Measurements from ENCODE around the gene FGF2. TPM values are rescaled to one million over a fixed set of nuclear protein-coding genes. Genes with fewer than 3 reads are reported as not detected.
"Not testable (repeated sequence)": the region's sequence is repeated elsewhere in the genome, so short reads cannot be mapped to it uniquely, and the experiment has no call there.

Gene FGF2
- total RNA-seq, 1 donor from 2014 or later, result 26.1 TPM

GRCh38 chr4:122928930-122929329 is 102.3 kb downstream of the FGF2 start:
- Mint-ChIP-seq H3K9me3 (ENCODE audit: unreplicated experiment) (no peaks in the 10 kb centered on the region), H3K4me1 (ENCODE audit: unreplicated experiment) (no peaks in the 10 kb centered on the region), H3K4me3 (ENCODE audit: unreplicated experiment) (no peak overlapping the region), H3K27ac (ENCODE audit: unreplicated experiment) (no peak overlapping the region), H3K27me3 (ENCODE audit: unreplicated experiment) (no peaks in the 10 kb centered on the region), H3K36me3 (ENCODE audit: low read depth, unreplicated experiment) (peaks cover 4% of the 10 kb centered on the region)
- no peak for TF ChIP-seq CTCF (IDR thresholded peaks at IDR 0.05; ENCODE audit: unreplicated experiment)
- no peak for DNase-seq (ENCODE audit: low spot score)

GRCh38 chr4:122930862-122931261 is 104.2 kb downstream of the FGF2 start:
- H3K4me1 Mint-ChIP-seq (ENCODE audit: unreplicated experiment), result no peaks in the 10 kb centered on the region
- H3K4me3 Mint-ChIP-seq (ENCODE audit: unreplicated experiment), result no peak overlapping the region
- TF ChIP-seq CTCF (IDR thresholded peaks at IDR 0.05; ENCODE audit: unreplicated experiment), result peak; percentile 70
- DNase-seq (ENCODE audit: low spot score), result no peak
- H3K9me3 Mint-ChIP-seq (ENCODE audit: unreplicated experiment), result no peaks in the 10 kb centered on the region
- H3K36me3 Mint-ChIP-seq (ENCODE audit: low read depth, unreplicated experiment), result peaks cover 4% of the 10 kb centered on the region
- no peaks in the 10 kb centered on the region for H3K27me3 Mint-ChIP-seq (ENCODE audit: unreplicated experiment)
- H3K27ac Mint-ChIP-seq (ENCODE audit: unreplicated experiment), result no peak overlapping the region

DNA sequence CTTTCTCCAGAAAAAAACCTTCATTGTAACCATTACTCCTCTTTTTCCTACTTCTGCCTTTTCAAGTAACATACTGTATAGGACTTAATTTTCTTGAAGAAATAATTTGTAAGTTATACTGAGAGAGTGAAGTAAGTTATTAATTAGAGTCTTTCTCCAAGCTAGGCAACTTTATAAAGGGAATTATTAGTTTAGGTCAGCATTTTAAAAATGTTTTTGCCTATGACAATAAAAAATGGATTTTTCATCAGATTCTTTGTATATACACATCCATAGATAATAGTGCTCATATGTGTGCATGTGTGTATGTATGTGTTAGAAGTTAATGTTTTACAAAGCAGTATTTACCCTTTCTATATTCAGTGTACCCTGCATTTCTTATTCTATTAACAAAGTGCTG is 106.1 kb downstream of the FGF2 start:
- Mint-ChIP-seq H3K4me1 (ENCODE audit: unreplicated experiment) (no peaks in the 10 kb centered on the region), H3K27me3 (ENCODE audit: unreplicated experiment) (no peaks in the 10 kb centered on the region), H3K9me3 (ENCODE audit: unreplicated experiment) (no peaks in the 10 kb centered on the region), H3K27ac (ENCODE audit: unreplicated experiment) (no peak overlapping the region), H3K4me3 (ENCODE audit: unreplicated experiment) (peak overlapping the region; percentile 5), H3K36me3 (ENCODE audit: low read depth, unreplicated experiment) (peaks cover 4% of the 10 kb centered on the region)
- no peak for TF ChIP-seq CTCF (IDR thresholded peaks at IDR 0.05; ENCODE audit: unreplicated experiment)
- DNase-seq (ENCODE audit: low spot score), result no peak

DNA sequence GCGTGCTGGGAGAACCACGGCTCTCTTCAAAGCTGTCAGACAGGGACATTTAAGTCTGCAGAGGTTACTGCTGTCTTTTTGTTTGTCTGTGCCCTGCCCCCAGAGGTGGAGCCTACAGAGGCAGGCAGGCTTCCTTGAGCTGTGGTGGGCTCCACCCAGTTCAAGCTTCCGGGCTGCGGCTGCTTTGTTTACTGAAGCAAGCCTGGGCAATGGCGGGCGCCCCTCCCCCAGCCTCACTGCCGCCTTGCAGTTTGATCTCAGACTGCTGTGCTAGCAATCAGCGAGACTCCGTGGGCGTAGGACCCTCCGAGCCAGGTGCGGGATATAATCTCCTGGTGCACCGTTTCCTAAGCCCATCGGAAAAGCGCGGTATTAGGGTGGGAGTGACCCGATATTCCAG is 118.5 kb downstream of the FGF2 start:
- H3K36me3 Mint-ChIP-seq (ENCODE audit: low read depth, unreplicated experiment), result peaks cover 38% of the 10 kb centered on the region
- H3K27me3 Mint-ChIP-seq (ENCODE audit: unreplicated experiment); H3K9me3 Mint-ChIP-seq (ENCODE audit: unreplicated experiment): not testable (repeated sequence)

DNA sequence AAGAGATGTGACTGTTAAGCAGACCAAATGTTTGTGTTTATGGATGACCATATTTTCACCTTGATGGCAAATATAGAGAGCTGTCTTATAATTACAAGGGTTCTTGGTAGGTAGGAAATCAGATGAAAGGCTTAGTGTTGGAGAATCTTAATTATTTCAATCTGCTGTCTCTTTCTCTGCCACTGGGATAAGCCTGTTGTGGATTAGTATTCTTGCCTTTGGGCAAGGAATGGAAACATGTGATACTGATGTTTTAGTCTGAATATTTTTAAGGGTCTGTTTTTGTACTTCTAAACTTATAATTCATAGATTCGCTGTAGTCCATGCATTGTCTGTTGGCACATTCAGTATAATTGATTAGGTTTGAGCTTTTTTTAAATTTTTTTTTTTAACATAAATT is 119.5 kb downstream of the FGF2 start:
- TF ChIP-seq CTCF (IDR thresholded peaks at IDR 0.05; ENCODE audit: unreplicated experiment), result no peak
- no peaks in the 10 kb centered on the region for H3K27me3 Mint-ChIP-seq (ENCODE audit: unreplicated experiment)
- H3K36me3 Mint-ChIP-seq (ENCODE audit: low read depth, unreplicated experiment), result peaks cover 43% of the 10 kb centered on the region
- no peak overlapping the region for H3K4me3 Mint-ChIP-seq (ENCODE audit: unreplicated experiment)
- DNase-seq (ENCODE audit: low spot score), result no peak
- H3K4me1 Mint-ChIP-seq (ENCODE audit: unreplicated experiment), result no peaks in the 10 kb centered on the region
- H3K27ac Mint-ChIP-seq (ENCODE audit: unreplicated experiment), result no peak overlapping the region
- H3K9me3 Mint-ChIP-seq (ENCODE audit: unreplicated experiment), result no peaks in the 10 kb centered on the region

More for the DNA sequence above, 118.5 kb downstream of the FGF2 start:
- not testable (repeated sequence) for DNase-seq (ENCODE audit: low spot score); H3K27ac Mint-ChIP-seq (ENCODE audit: unreplicated experiment); H3K4me1 Mint-ChIP-seq (ENCODE audit: unreplicated experiment)
- peak overlapping the region; percentile 49 for H3K4me3 Mint-ChIP-seq (ENCODE audit: unreplicated experiment)

Other genes with a start within 250 kb of the FGF2 start
- not detected for gene IL21, start 205.8 kb upstream of the FGF2 start, total RNA-seq (ENCODE audit: unreplicated experiment)
- 4.6 TPM for gene BBS12, start 94.1 kb upstream of the FGF2 start, total RNA-seq (ENCODE audit: unreplicated experiment)
- gene NUDT6, start 95.8 kb downstream of the FGF2 start, total RNA-seq (ENCODE audit: unreplicated experiment), result 6.5 TPM

All from endothelial cell (in vitro differentiated cells).